ENCODE measurements around the gene TRDMT1. TPM values are rescaled to one million over a fixed set of nuclear protein-coding genes. Genes with fewer than 3 reads are reported as not detected.

TRDMT1 gene
- total RNA-seq, 1 donor from 2014 or later = 5.9 TPM

DNA sequence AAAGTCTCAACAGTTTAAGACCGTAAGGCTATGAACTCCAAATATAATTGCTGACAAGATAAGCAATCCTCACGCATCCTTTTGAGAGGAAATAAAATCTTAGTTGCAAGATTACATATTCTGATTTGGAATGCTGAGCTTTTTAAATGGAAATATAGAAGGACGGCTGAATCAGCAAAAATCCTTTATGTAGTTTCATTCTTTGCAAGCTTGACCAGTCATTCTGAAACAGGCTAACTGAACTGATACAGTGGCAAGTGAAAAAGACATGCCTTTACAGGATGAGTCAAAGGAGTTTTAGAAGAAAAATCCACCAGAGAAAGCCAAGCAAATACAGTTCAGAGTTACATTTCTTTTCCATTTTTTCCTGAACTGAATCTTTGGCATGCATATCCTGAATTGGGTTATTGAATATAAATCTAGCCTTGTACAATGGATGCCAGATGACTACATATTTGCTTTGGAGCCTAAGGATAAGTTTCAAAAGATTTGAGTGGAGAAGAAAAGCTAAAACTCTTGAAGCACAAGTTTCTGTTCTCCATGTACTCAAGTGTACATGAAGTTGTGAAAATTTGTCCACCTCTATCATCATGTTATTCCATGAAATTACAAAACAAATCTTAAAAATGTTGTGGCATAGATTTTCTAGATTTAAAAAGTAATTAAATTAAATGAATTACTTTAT lies 30.9 kb upstream of the TRDMT1 start:
- Mint-ChIP-seq H3K36me3 (ENCODE audit: low read depth, unreplicated experiment) (peaks cover 59% of the 10 kb centered on the region), H3K9me3 (ENCODE audit: unreplicated experiment) (no peaks in the 10 kb centered on the region), H3K27ac (ENCODE audit: unreplicated experiment) (peak overlapping the region; percentile 98), H3K4me3 (ENCODE audit: unreplicated experiment) (peak overlapping the region; percentile 95), H3K4me1 (ENCODE audit: low read depth, unreplicated experiment) (peaks cover 19% of the 10 kb centered on the region), H3K27me3 (ENCODE audit: low read depth, unreplicated experiment) (no peaks in the 10 kb centered on the region)
- Histone ChIP-seq H3K4me3 (ENCODE audit: insufficient read depth, low read depth, low read length) (peak overlapping the region; percentile 92), H3K9ac (ENCODE audit: low read length) (peak overlapping the region; percentile 100), H3K36me3 (ENCODE audit: insufficient read depth, low read length) (peaks cover 68% of the 10 kb centered on the region), H3K4me1 (ENCODE audit: insufficient read depth, low read length) (peaks cover 20% of the 10 kb centered on the region), H2AFZ (ENCODE audit: low read depth, low read length) (no peak overlapping the region), H4K20me1 (ENCODE audit: insufficient read depth, low read length) (peaks cover 82% of the 10 kb centered on the region), H3K27ac (ENCODE audit: low read depth, low read length) (peak overlapping the region; percentile 99), H3K9me3 (ENCODE audit: insufficient read depth, low read depth, low read length) (no peaks in the 10 kb centered on the region), H3K4me2 (ENCODE audit: low read length) (peak overlapping the region; percentile 82), H3K79me2 (ENCODE audit: insufficient read depth, low read length) (peaks cover 63% of the 10 kb centered on the region), H3K27me3 (ENCODE audit: insufficient read depth, low read length) (no peaks in the 10 kb centered on the region)
- DNase-seq (ENCODE audit: low read depth) = no peak
- no peak for TF ChIP-seq EZH2 (IDR thresholded peaks at IDR 0.05; ENCODE audit: insufficient read depth, low read length)
- TF ChIP-seq, protein P1, sequence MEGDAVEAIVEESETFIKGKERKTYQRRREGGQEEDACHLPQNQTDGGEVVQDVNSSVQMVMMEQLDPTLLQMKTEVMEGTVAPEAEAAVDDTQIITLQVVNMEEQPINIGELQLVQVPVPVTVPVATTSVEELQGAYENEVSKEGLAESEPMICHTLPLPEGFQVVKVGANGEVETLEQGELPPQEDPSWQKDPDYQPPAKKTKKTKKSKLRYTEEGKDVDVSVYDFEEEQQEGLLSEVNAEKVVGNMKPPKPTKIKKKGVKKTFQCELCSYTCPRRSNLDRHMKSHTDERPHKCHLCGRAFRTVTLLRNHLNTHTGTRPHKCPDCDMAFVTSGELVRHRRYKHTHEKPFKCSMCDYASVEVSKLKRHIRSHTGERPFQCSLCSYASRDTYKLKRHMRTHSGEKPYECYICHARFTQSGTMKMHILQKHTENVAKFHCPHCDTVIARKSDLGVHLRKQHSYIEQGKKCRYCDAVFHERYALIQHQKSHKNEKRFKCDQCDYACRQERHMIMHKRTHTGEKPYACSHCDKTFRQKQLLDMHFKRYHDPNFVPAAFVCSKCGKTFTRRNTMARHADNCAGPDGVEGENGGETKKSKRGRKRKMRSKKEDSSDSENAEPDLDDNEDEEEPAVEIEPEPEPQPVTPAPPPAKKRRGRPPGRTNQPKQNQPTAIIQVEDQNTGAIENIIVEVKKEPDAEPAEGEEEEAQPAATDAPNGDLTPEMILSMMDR (IDR thresholded peaks at IDR 0.05; ENCODE audit: insufficient read depth, low read depth, low read length) = no peak
- no peak for FAIRE-seq

DNA sequence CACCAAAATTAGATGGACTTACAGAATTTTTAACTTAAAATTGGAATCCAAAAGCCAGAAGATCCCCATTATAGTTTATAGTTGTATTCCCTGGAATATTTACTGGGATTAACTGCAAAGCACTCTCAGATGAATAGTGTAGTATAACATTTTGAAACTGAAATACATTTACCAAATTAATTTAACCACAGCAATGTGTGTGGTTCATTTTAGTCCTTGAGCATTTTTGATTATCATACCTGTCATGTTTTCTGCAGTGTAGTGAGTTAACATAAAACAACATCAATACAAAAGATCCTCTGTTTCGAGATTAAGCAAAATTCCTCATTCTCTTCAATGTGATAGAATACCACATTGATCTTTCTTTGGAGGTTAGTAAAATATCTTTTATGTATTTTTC lies 30.3 kb upstream of the TRDMT1 start:
- peak overlapping the region; percentile 82 for H3K4me2 ChIP-seq (ENCODE audit: low read length)
- peaks cover 62% of the 10 kb centered on the region for H3K36me3 ChIP-seq (ENCODE audit: insufficient read depth, low read length)
- H3K36me3 Mint-ChIP-seq (ENCODE audit: low read depth, unreplicated experiment) = peaks cover 55% of the 10 kb centered on the region
- peaks cover 24% of the 10 kb centered on the region for H3K4me1 Mint-ChIP-seq (ENCODE audit: low read depth, unreplicated experiment)
- H2AFZ ChIP-seq (ENCODE audit: low read depth, low read length) = no peak overlapping the region
- peak; percentile 32 for FAIRE-seq
- H3K27ac Mint-ChIP-seq (ENCODE audit: unreplicated experiment) = peak overlapping the region; percentile 98
- H3K9me3 ChIP-seq (ENCODE audit: insufficient read depth, low read depth, low read length) = no peaks in the 10 kb centered on the region
- peaks cover 76% of the 10 kb centered on the region for H4K20me1 ChIP-seq (ENCODE audit: insufficient read depth, low read length)
- H3K9ac ChIP-seq (ENCODE audit: low read length) = peak overlapping the region; percentile 100
- H3K79me2 ChIP-seq (ENCODE audit: insufficient read depth, low read length) = peaks cover 67% of the 10 kb centered on the region
- no peak for TF ChIP-seq EZH2 (IDR thresholded peaks at IDR 0.05; ENCODE audit: insufficient read depth, low read length)
- TF ChIP-seq, protein P1 (IDR thresholded peaks at IDR 0.05; ENCODE audit: insufficient read depth, low read depth, low read length) = no peak
- no peaks in the 10 kb centered on the region for H3K9me3 Mint-ChIP-seq (ENCODE audit: unreplicated experiment)
- H3K27me3 Mint-ChIP-seq (ENCODE audit: low read depth, unreplicated experiment) = no peaks in the 10 kb centered on the region
- H3K27me3 ChIP-seq (ENCODE audit: insufficient read depth, low read length) = no peaks in the 10 kb centered on the region
- peaks cover 25% of the 10 kb centered on the region for H3K4me1 ChIP-seq (ENCODE audit: insufficient read depth, low read length)
- H3K27ac ChIP-seq (ENCODE audit: low read depth, low read length) = peak overlapping the region; percentile 99
- DNase-seq (ENCODE audit: low read depth) = no peak
- H3K4me3 Mint-ChIP-seq (ENCODE audit: unreplicated experiment) = peak overlapping the region; percentile 95
- H3K4me3 ChIP-seq (ENCODE audit: insufficient read depth, low read depth, low read length) = peak overlapping the region; percentile 92
